RPMI7951 (cell line): ENCODE results near the gene ALG11. TPM values are rescaled to one million over a fixed set of nuclear protein-coding genes. Genes with fewer than 3 reads are reported as not detected.
"Not testable (repeated sequence)": the region's sequence is repeated elsewhere in the genome, so short reads cannot be mapped to it uniquely, and the experiment has no call there.

Source experiments
- DNase-seq: peaks from one replicate; pipeline ENCODE4 v3.0.0-alpha.2; 2012; ENCODE audit warnings: low read depth
- total RNA-seq: library from RNA; depleted of rRNA; stranded (reverse); fragments of >200 nt; shearing (Covaris generic); gene quantifications from 2 replicates; pipeline ENCODE4 v1.2.3, GENCODE V29; 2014; rRNA removed

Gene ALG11
- total RNA-seq, 1 experiment from 2014 or later = 9.4 TPM

- DNase-seq = no peak
These were observed 14.0 kb downstream of the ALG11 start for GRCh38 chr13:52026246-52026626.

GRCh38 chr13:52027832-52028231 is 15.6 kb downstream of the ALG11 start:
- DNase-seq = no peak

GRCh38 chr13:52029569-52029968 is 17.4 kb downstream of the ALG11 start:
- no peak for DNase-seq

GRCh38 chr13:52030401-52030800 is 18.2 kb downstream of the ALG11 start:
- not testable (repeated sequence) for DNase-seq

GRCh38 chr13:52033039-52033438 is 20.8 kb downstream of the ALG11 start:
- DNase-seq = no peak

- DNase-seq = no peak
These were observed 22.5 kb downstream of the ALG11 start for GRCh38 chr13:52034616-52035226.

- DNase-seq = no peak
These were observed 23.8 kb downstream of the ALG11 start for GRCh38 chr13:52036037-52036436.

- no peak for DNase-seq
These were observed 31.5 kb downstream of the ALG11 start for GRCh38 chr13:52043675-52044074.

GRCh38 chr13:52047463-52047862 is 35.3 kb downstream of the ALG11 start:
- no peak for DNase-seq

GRCh38 chr13:52048516-52048915 is 36.3 kb downstream of the ALG11 start:
- DNase-seq = no peak

- DNase-seq = no peak
These were observed 39.2 kb downstream of the ALG11 start for GRCh38 chr13:52051400-52051799.

GRCh38 chr13:52053460-52053859 is 41.3 kb downstream of the ALG11 start:
- DNase-seq = no peak

GRCh38 chr13:52061064-52061463 is 48.9 kb downstream of the ALG11 start:
- DNase-seq = not testable (repeated sequence)

- DNase-seq = no peak
These were observed 49.4 kb downstream of the ALG11 start for GRCh38 chr13:52061587-52061986.

- no peak for DNase-seq
These were observed 55.0 kb downstream of the ALG11 start for GRCh38 chr13:52067237-52067636.

- peak; percentile 44 for DNase-seq
These were observed 58.8 kb downstream of the ALG11 start for GRCh38 chr13:52070929-52071523.

Other genes with a start within 250 kb of the ALG11 start
- gene DHRS12, start 208.2 kb upstream of the ALG11 start, total RNA-seq = 2.8 and 3.6 TPM in 2 replicates
- not detected in 2 replicates for gene TMEM272, start 167.2 kb upstream of the ALG11 start, total RNA-seq
- gene CCDC70, start 150.4 kb upstream of the ALG11 start, total RNA-seq = not detected in 2 replicates
- gene ATP7B, start 948 bp upstream of the ALG11 start, total RNA-seq = 0.84 and 1.2 TPM in 2 replicates
- gene UTP14C, start 12.3 kb downstream of the ALG11 start, total RNA-seq = 7.0 and 7.1 TPM in 2 replicates
- gene NEK5, start 116.7 kb downstream of the ALG11 start, total RNA-seq = not detected in 2 replicates
- gene NEK3, start 147.2 kb downstream of the ALG11 start, total RNA-seq = 9.9 and 12.6 TPM in 2 replicates